ENCODE data around the gene GPR65.

GPR65 gene

GRCh38 chr14:88005050-88005481 lies at the start of gene GPR65:
TSS of gene GPR65 (plus strand) at chr14:88005135. CDS start at chr14:88010848, 5,713 bp downstream.
- DNase-seq (ENCODE audit: low read depth in 2 of 2), result no peak

GRCh38 chr14:87955501-87955900 lies 49.4 kb upstream of the GPR65 start:
- no peak for DNase-seq (ENCODE audit: low read depth in 2 of 2)

GRCh38 chr14:87960013-87960787 lies 44.7 kb upstream of the GPR65 start:
- DNase-seq (ENCODE audit: low read depth in 2 of 2), result no peak

GRCh38 chr14:87961246-87961645 lies 43.7 kb upstream of the GPR65 start:
- DNase-seq (ENCODE audit: low read depth in 2 of 2), result no peak

GRCh38 chr14:87966816-87967215 lies 38.1 kb upstream of the GPR65 start:
- DNase-seq (ENCODE audit: low read depth in 2 of 2), result no peak

GRCh38 chr14:87967496-87967895 lies 37.4 kb upstream of the GPR65 start:
- DNase-seq (ENCODE audit: low read depth in 2 of 2), result no peak

GRCh38 chr14:87971010-87971409 lies 33.9 kb upstream of the GPR65 start:
- no peak for DNase-seq (ENCODE audit: low read depth in 2 of 2)

- DNase-seq (ENCODE audit: low read depth in 2 of 2), result no peak
Observed at GRCh38 chr14:87975636-87976035, 29.3 kb upstream of the GPR65 start.

- no peak for DNase-seq (ENCODE audit: low read depth in 2 of 2)
Observed at GRCh38 chr14:87979689-87980088, 25.2 kb upstream of the GPR65 start.

- DNase-seq (ENCODE audit: low read depth in 2 of 2), result no peak
Observed at GRCh38 chr14:87989221-87989955, 15.5 kb upstream of the GPR65 start.

- DNase-seq (ENCODE audit: low read depth in 2 of 2), result no peak
Observed at GRCh38 chr14:87989956-87990299, 15.0 kb upstream of the GPR65 start.

GRCh38 chr14:87990682-87991081 lies 14.3 kb upstream of the GPR65 start:
- DNase-seq (ENCODE audit: low read depth in 2 of 2), result no peak

GRCh38 chr14:87992346-87992717 lies 12.6 kb upstream of the GPR65 start:
- DNase-seq (ENCODE audit: low read depth in 2 of 2), result no peak

GRCh38 chr14:87992718-87993628 lies 12.0 kb upstream of the GPR65 start, which contains the start of gene GALC:
TSS of gene GALC (minus strand) at chr14:87993182. CDS start at chr14:87993164, 18 bp downstream.
- DNase-seq (ENCODE audit: low read depth in 2 of 2), result peak; percentile 95

GRCh38 chr14:87994974-87995373 lies 10.0 kb upstream of the GPR65 start:
- peak in 1 of 2 donors; percentile 27 for DNase-seq (ENCODE audit: low read depth in 2 of 2)

GRCh38 chr14:87995500-87996290 lies 9.2 kb upstream of the GPR65 start:
- no peak for DNase-seq (ENCODE audit: low read depth in 2 of 2)

- DNase-seq (ENCODE audit: low read depth in 2 of 2), result no peak
Observed at GRCh38 chr14:87996291-87996592, 8.7 kb upstream of the GPR65 start.

- no peak for DNase-seq (ENCODE audit: low read depth in 2 of 2)
Observed at GRCh38 chr14:87998482-87998881, 6.5 kb upstream of the GPR65 start.

GRCh38 chr14:87999277-87999676 lies 5.7 kb upstream of the GPR65 start:
- no peak for DNase-seq (ENCODE audit: low read depth in 2 of 2)

- DNase-seq (ENCODE audit: low read depth in 2 of 2), result no peak
Observed at GRCh38 chr14:88002421-88003075, 2.4 kb upstream of the GPR65 start.

GRCh38 chr14:88003425-88003824 lies 1.5 kb upstream of the GPR65 start:
- DNase-seq (ENCODE audit: low read depth in 2 of 2), result no peak
